ENCODE measurements around the gene LRRC70.
"Not testable (repeated sequence)": the region's sequence is repeated elsewhere in the genome, so short reads cannot be mapped to it uniquely, and the experiment has no call there.

Gene LRRC70

DNA sequence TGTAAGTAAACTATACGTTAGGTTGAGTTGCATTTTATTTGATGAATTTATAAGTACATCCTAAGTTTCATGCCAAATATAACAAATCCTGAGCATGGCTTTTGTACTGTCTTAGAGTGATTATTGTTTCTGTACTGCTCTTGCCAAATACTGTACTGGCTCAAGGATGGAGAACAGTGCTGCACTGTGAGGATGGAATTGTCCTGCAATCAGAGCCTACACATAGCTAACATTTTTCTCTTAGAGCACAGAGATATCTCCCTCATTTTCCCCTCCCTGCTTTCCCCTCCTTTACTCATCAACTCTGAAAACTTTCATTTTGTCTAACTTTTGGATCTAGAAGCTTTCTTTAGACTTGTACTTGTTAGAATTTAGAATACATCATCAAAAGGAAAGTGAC is 28.3 kb downstream of the LRRC70 start:
- DNase-seq (ENCODE audit: low read depth in 2 of 2): no peak

- no peak for DNase-seq (ENCODE audit: low read depth in 2 of 2)
Observed at GRCh38 chr5:62607615-62608014, 29.0 kb downstream of the LRRC70 start.

- no peak for DNase-seq (ENCODE audit: low read depth in 2 of 2)
Observed at GRCh38 chr5:62608529-62609511, 30.2 kb downstream of the LRRC70 start.

- DNase-seq (ENCODE audit: low read depth in 2 of 2): no peak
Observed at GRCh38 chr5:62614355-62614754, 35.7 kb downstream of the LRRC70 start.

- no peak for DNase-seq (ENCODE audit: low read depth in 2 of 2)
Observed at GRCh38 chr5:62616615-62617277, 38.1 kb downstream of the LRRC70 start.

- no peak for DNase-seq (ENCODE audit: low read depth in 2 of 2)
Observed at GRCh38 chr5:62617943-62618342, 39.3 kb downstream of the LRRC70 start.

DNA sequence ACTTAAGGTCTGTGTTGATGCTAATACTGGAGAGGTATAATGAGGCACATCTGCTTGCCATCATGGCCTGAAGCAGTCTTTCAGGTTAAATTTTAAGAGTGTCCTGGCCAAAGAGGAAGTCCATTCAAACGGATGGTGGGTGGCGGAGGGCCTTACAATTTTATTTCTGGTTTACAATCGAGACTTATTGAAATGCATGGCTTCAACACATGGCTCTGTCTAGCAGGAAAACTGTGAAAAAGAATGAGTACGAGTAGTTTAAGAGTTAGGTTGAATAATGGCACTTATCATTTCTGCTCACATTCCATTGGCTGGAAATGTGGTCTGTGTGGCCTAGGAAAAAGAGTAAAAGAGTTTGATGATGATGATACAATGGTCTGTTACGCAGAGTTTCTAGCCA is 42.1 kb downstream of the LRRC70 start:
- no peak for DNase-seq (ENCODE audit: low read depth in 2 of 2)

DNA sequence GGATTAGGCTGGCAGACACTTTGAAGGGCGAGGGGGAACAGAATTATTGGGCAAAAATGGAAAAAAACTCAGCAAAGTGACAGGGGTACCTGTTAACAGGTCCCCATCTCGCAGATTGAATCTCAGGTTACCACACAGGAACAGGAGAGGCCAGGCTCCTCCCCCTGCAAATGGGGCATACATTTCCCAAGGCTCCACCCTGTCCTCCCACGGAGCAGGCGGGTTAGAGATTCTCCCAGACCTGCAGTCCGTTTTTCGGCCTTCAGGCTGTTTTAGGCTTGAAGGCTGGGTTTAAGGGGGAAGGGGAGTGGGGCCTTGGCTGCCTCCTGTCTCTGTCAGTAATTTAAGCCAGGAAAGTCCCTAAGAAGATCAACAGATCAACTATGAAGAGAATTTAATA is 42.7 kb downstream of the LRRC70 start:
- no peak for DNase-seq (ENCODE audit: low read depth in 2 of 2)

- no peak for DNase-seq (ENCODE audit: low read depth in 2 of 2)
Observed at GRCh38 chr5:62623271-62623670, 44.7 kb downstream of the LRRC70 start.

DNA sequence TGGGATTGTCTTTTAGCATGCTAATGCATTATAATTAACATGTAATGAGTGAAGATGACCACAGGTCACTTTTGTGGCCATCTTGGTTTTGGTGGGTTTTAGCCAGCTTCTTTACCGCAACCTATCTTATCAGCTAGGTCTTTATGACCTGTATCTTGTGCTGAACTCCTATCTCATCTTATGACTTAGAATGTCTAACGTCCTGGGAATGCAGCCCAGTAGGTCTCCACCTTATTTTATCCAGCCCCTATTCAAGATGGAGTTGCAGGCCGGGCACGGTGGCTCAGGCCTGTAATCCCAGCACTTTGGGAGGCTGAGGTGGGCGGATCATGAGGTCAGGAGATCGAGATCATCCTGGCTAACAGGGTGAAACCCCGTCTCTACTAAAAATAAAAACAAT is 45.8 kb downstream of the LRRC70 start:
- DNase-seq (ENCODE audit: low read depth in 2 of 2): not testable (repeated sequence)

- DNase-seq (ENCODE audit: low read depth in 2 of 2): no peak
Observed at GRCh38 chr5:62626534-62626933, 47.9 kb downstream of the LRRC70 start.

DNA sequence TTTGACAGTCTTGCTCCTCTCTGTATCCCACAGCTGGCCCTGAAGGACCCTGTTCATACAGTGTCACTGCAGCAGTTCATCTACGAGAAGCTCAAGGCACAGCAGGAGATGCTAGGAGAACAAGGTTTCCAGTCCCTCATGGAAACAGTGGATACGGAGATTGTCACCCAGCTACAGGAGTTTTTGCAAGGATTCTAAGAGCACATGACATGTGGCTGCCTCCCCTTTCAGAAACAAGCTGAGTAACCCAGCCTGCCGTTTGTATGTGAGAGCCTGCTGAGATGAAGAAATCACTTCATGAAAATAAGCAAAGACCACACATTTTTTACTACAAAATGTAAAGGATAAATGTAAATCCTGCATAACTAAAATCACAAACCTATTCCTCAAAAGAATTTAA is 48.5 kb downstream of the LRRC70 start:
- no peak for DNase-seq (ENCODE audit: low read depth in 2 of 2)

- DNase-seq (ENCODE audit: low read depth in 2 of 2): no peak
Observed at GRCh38 chr5:62627901-62628300, 49.3 kb downstream of the LRRC70 start.
